Measurements from ENCODE around the gene ANKFN1.

The ANKFN1 gene

GRCh38 chr17:56499799-56500388 is 346.6 kb downstream of the ANKFN1 start:
- peak; percentile 71 for TF ChIP-seq CTCF (IDR thresholded peaks at IDR 0.05)
- no peak for TF ChIP-seq ZFX (IDR thresholded peaks at IDR 0.05; ENCODE audit: borderline replicate concordance)
- H3K27ac ChIP-seq = no peak overlapping the region

- TF ChIP-seq CTCF (IDR thresholded peaks at IDR 0.05) = no peak
- TF ChIP-seq ZFX (IDR thresholded peaks at IDR 0.05; ENCODE audit: borderline replicate concordance) = no peak
- no peak overlapping the region for H3K27ac ChIP-seq
Measured at GRCh38 chr17:56502120-56502654, 348.9 kb downstream of the ANKFN1 start.

- TF ChIP-seq CTCF (IDR thresholded peaks at IDR 0.05) (no peak), ZFX (IDR thresholded peaks at IDR 0.05; ENCODE audit: borderline replicate concordance) (no peak)
- no peak overlapping the region for H3K27ac ChIP-seq
Measured at GRCh38 chr17:56505154-56505756, 352.0 kb downstream of the ANKFN1 start.

GRCh38 chr17:56506349-56506748 is 353.1 kb downstream of the ANKFN1 start:
- TF ChIP-seq CTCF (IDR thresholded peaks at IDR 0.05) (no peak), ZFX (IDR thresholded peaks at IDR 0.05; ENCODE audit: borderline replicate concordance) (no peak)
- no peak overlapping the region for H3K27ac ChIP-seq

- no peak overlapping the region for H3K27ac ChIP-seq
- TF ChIP-seq CTCF (IDR thresholded peaks at IDR 0.05) (peak; percentile 10; the same call in 1 of the 2 replicates), ZFX (IDR thresholded peaks at IDR 0.05; ENCODE audit: borderline replicate concordance) (no peak)
Measured at GRCh38 chr17:56510554-56511342, 357.5 kb downstream of the ANKFN1 start.

GRCh38 chr17:56514264-56514663 is 361.0 kb downstream of the ANKFN1 start:
- TF ChIP-seq CTCF (IDR thresholded peaks at IDR 0.05) (no peak), ZFX (IDR thresholded peaks at IDR 0.05; ENCODE audit: borderline replicate concordance) (no peak)
- H3K27ac ChIP-seq = no peak overlapping the region

Measured in 22Rv1 (cell line).